Neural crest cell (in vitro differentiated cells): ENCODE data around the gene IBA57. TPM values are rescaled to one million over a fixed set of nuclear protein-coding genes. Genes with fewer than 3 reads are reported as not detected.

Experiments used
- DNase-seq: peaks from one replicate; pipeline ENCODE4 v3.0.0; 2021; ENCODE audit warnings: low read depth, mixed read lengths, low spot score
- H3K27ac Mint-ChIP-seq: one replicate; pipeline ENCODE4 v1.8.0; 2021; ENCODE audit warnings: mild to moderate bottlenecking, mixed read lengths; ENCODE audit not compliant: unreplicated experiment
- H3K27me3 Mint-ChIP-seq: 2 replicates; pipeline ENCODE4 v1.8.0; 2021; ENCODE audit warnings: low read depth, mild to moderate bottlenecking, mixed read lengths
- H3K36me3 Mint-ChIP-seq: 2 replicates; pipeline ENCODE4 v1.8.0; 2021; ENCODE audit warnings: low read depth, mild to moderate bottlenecking, mixed read lengths
- H3K4me1 Mint-ChIP-seq: 2 replicates; pipeline ENCODE4 v1.8.0; 2021; ENCODE audit warnings: mixed read lengths
- H3K4me3 Mint-ChIP-seq: one replicate; pipeline ENCODE4 v1.8.0; 2021; ENCODE audit warnings: mild to moderate bottlenecking, mixed read lengths
- H3K9me3 Mint-ChIP-seq: 2 replicates; pipeline ENCODE4 v1.8.0; 2021; ENCODE audit warnings: mixed read lengths
- CTCF ChIP-seq: fragments of 200-600 bp; sonication (generic); conservative IDR thresholded peaks from 2 replicates; pipeline ENCODE4 v1.5.0; 2021; ENCODE audit warnings: antibody characterized with exemption, mild to moderate bottlenecking
- total RNA-seq: library from RNA; stranded (reverse); gene quantifications from 2 replicates; pipeline ENCODE4 v1.2.1, GENCODE V29; 2021

Gene IBA57
- total RNA-seq, 1 donor from 2014 or later, result 10.4 TPM

- H3K4me1 Mint-ChIP-seq, result no peaks in the 10 kb centered on the region
- no peak for TF ChIP-seq CTCF
Observed at GRCh38 chr1:228155596-228156514, 9.7 kb upstream of the IBA57 start.

GRCh38 chr1:228156515-228156881, 9.1 kb upstream of the IBA57 start:
- H3K4me1 Mint-ChIP-seq, result no peaks in the 10 kb centered on the region
- no peak overlapping the region for H3K27ac Mint-ChIP-seq
- no peaks in the 10 kb centered on the region for H3K9me3 Mint-ChIP-seq
- H3K36me3 Mint-ChIP-seq, result no peaks in the 10 kb centered on the region
- no peak for TF ChIP-seq CTCF
- no peak overlapping the region for H3K4me3 Mint-ChIP-seq
- peaks cover under 1% of the 10 kb centered on the region for H3K27me3 Mint-ChIP-seq
- DNase-seq, result no peak

More at GRCh38 chr1:228155596-228156514, 9.7 kb upstream of the IBA57 start:
- Mint-ChIP-seq H3K36me3 (no peaks in the 10 kb centered on the region), H3K9me3 (no peaks in the 10 kb centered on the region), H3K27ac (no peak overlapping the region), H3K27me3 (no peaks in the 10 kb centered on the region), H3K4me3 (no peak overlapping the region)
- DNase-seq, result no peak

- TF ChIP-seq CTCF, result no peak
- Mint-ChIP-seq H3K4me1 (no peaks in the 10 kb centered on the region), H3K9me3 (no peaks in the 10 kb centered on the region), H3K27me3 (peaks cover 3% of the 10 kb centered on the region), H3K27ac (no peak overlapping the region), H3K36me3 (no peaks in the 10 kb centered on the region), H3K4me3 (no peak overlapping the region)
- no peak for DNase-seq
Observed at GRCh38 chr1:228156941-228157728, 8.5 kb upstream of the IBA57 start.

GRCh38 chr1:228157729-228158126, 7.9 kb upstream of the IBA57 start:
- peaks cover 3% of the 10 kb centered on the region for H3K27me3 Mint-ChIP-seq
- no peak overlapping the region for H3K27ac Mint-ChIP-seq
- TF ChIP-seq CTCF, result no peak
- no peaks in the 10 kb centered on the region for H3K4me1 Mint-ChIP-seq
- H3K36me3 Mint-ChIP-seq, result no peaks in the 10 kb centered on the region
- no peak for DNase-seq
- H3K4me3 Mint-ChIP-seq, result no peak overlapping the region
- H3K9me3 Mint-ChIP-seq, result no peaks in the 10 kb centered on the region

GRCh38 chr1:228158151-228159007, 7.2 kb upstream of the IBA57 start:
- TF ChIP-seq CTCF, result no peak
- H3K4me3 Mint-ChIP-seq, result no peak overlapping the region
- no peaks in the 10 kb centered on the region for H3K36me3 Mint-ChIP-seq
- peaks cover 3% of the 10 kb centered on the region for H3K27me3 Mint-ChIP-seq
- H3K4me1 Mint-ChIP-seq, result no peaks in the 10 kb centered on the region
- no peaks in the 10 kb centered on the region for H3K9me3 Mint-ChIP-seq
- DNase-seq, result no peak
- no peak overlapping the region for H3K27ac Mint-ChIP-seq
